HG02870 (cell line): ENCODE measurements around the gene CACNA1C.

Experiments used
- ATAC-seq: cut with Tn5 transposase; IDR thresholded peaks from one replicate; pipeline ENCODE4 v1.9.1; 2021; ENCODE audit warnings: mild to moderate bottlenecking, moderate library complexity; ENCODE audit not compliant: unreplicated experiment

Gene CACNA1C

DNA sequence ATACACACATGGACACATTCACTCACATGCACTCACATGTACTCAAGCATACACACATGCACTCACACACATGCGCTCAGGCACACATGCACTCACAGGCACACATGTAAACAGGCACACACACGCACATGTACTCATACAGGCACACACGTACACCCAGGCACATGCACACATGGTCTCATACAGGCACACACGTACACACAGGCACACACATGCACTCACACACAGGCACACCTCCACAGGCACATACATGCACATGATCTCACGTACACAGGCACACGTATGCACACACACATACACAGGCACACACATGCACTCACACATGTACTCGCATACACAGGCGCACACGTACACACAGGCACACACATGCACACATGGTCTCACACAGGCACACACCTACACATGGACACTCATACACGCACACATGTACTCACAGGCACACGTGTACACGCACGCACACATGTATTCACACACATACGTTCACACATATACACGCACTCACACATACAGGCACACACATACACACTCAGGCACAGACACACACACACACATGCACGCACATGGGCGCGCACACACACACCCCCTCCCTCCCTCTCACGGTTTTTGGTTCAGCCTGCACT is 138.9 kb downstream of the CACNA1C start:
- ATAC-seq, result no peak

DNA sequence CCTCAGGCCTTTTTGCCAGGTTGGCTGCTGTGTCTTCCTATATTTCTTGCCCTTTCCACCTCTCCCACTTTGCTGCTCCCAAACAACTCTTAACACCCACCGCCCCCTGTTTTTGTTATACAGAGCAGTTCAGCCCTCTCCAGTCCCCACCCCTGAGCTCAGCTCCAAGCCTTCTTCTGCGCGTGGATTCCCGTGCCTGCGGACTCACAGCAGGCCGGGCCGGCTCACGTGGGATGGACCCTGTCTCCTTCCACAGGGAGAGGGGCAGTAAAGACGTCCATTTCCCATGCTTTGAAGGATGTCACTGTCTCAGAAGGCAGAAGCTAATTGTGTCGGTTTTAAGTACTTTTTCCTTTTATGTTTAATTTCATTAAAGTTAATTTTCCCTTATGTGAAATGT is 139.4 kb downstream of the CACNA1C start:
- ATAC-seq, result no peak

DNA sequence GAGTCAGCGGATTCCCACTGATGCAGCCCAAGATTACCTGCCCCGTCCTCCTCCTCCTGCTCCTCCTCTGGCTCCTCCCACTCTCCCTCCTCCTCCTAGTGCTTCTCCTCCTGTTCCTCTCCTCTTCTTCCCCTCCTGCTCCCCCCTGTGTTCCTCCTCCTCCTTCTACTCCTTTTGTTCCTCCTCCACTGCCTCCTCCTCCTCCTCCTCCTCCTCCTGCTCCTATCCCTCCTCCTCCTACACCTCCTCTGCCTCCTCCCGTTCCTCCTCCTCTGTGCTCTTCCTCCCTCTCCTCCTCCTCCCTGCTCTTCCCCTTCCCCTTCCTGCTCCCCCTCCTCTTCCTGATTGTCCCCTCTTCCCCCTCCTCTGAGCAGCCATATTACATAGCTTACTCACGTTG is 141.3 kb downstream of the CACNA1C start:
- no peak for ATAC-seq

DNA sequence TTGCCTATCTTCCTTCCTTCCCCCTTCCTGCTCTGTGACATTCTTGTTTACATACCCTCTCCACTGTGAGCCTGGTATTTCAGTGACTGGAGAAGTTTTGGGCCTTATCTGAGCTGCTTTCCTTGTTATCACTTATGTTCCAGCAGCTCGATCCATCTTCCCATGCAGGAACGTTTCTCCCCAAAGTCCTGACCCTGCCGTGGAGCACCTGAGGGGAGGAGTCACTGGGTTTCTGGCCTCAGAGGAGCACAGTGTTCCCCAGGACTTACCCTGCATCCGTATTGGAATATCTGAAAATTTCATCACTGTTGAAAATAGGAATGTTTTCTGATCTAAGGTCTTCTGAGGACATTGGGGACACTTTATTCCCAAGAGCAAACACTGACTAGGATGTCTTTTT is 141.8 kb downstream of the CACNA1C start:
- ATAC-seq, result no peak

DNA sequence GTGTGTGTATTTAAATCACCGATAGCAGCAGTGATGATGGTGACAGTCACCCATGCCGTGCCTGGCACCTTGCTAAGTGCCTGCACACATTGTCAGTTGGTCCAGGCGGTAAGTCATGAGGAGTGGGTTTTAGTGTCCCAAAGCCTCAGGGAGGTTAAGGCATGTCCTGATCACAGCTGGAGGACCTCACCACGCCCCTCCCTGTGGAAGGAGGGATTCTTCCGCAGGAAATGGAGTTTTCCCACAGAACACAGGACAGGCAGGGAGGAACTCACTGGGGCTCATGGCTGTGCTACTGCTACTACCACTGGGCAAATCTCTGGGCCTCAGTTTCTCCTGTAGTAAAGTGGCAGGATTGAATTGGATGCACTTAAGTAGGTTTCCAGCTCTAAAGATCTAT is 142.3 kb downstream of the CACNA1C start:
- ATAC-seq, result no peak

DNA sequence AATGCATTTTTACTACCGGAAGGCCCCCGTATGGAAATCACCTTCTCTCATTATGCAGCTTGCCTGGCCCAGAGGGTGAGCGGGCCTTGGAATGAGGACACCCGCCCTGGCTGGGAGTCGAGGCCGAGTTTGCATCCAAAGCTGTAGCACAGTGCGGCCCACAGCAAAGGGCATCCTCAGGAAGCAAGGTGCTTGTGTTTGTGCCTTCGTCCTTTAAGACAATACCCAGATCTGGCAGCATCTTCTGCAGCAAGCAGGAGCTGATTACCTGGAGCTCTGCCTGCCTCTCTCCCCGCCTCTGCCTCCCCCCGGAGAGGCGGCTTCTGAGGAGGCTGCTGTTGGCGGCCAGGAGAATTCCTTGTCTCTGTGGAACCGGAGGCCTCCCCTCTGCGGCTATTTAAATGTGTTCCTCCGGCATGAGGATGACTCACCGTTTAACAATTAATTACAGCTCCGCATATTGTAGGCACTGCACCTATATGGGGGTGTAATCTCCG is 145.3 kb downstream of the CACNA1C start:
- no peak for ATAC-seq

DNA sequence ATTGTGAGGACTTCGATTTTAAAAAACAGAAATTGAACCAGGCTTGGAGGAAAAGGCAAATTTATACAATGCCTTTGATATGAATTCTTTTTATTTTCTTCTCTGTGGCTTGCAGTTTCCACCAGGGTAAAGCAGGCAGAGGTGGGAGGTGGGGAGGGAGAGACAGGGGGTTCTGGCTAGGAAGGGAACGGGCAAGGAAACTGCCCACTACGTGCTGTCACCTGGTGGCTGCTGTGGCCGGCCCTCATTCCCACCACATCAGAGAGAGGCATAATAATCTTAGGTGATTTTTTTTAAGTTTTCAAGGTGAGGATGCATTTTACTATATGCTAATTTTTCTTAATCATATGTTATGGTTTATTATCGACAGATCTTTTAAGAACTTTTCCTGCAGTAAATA is 145.8 kb downstream of the CACNA1C start:
- ATAC-seq, result no peak

DNA sequence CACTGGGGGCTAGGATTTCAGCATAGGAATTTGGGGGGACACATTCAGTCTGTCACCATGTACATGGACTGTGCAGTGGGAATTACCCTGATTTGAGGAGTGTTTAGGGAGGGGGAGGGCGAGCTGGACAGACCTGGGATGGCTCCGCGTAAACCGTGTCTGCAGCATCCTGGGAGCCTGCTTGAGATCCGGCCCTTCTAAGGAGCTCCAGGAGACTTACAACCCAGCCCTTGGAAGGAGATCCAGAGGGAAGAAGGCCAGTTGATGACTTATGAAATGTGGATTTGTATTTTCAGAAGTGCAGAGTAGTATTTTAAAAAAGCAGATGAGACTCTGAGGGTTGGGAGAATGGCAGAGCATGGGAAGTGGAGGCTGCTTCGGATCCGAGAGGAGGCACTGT is 153.2 kb downstream of the CACNA1C start:
- ATAC-seq, result no peak

DNA sequence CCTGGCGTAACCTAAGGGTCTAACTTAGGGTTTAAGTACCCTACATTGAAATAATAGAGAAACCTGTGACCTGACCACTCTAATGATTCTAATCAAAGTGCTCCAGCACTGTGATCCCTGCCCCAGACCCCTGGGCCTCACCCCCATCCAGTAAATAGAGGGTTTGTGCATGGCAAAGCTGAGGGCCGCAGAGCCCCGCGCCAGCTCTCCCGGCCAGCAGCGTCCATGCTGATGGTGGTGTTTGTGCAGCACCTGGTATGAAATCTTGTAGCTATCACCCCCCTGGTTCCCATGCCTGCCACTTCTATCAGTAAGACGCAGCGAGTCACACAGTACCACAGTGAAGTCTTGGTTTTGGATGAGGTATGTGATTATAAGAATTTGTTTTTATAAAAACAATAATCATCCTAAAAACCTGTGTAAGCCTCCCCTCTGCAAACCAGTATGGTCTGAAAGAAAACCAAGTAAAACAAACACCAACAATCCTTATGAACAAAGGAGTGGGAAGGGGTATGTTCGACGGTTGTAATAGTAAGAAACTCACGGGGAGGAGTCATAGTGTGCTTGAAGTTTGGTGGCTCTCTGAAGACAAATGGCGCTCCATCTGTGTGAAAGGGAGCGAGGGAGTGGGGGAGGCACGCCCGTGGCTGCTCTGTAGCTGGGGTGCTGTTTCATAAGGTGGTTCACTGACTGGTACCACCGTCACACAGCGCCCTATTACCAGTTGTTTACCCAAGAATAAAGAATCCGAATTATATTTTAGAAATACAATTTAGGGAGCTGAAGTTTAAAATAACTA is 156.2 kb downstream of the CACNA1C start:
- no peak for ATAC-seq

DNA sequence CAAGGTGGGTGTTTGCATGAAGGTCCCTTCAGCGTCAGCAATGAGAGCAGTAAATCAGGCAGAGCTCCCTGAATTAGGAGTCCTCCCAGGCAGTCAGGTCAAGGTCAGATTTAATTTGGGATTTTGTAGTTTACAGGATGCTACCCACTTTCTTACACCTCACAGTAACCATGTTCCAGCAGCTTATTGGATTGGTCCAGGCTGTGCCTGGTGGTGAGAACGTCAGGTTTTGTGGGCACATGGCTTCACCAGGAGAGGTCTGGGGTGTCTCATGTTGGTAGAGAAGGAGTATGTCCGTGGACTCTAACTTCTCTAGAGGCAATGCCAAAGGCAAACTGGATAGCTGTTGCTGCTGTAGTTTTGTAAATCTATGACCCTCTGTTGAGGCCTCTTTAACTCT is 158.3 kb downstream of the CACNA1C start:
- no peak for ATAC-seq

DNA sequence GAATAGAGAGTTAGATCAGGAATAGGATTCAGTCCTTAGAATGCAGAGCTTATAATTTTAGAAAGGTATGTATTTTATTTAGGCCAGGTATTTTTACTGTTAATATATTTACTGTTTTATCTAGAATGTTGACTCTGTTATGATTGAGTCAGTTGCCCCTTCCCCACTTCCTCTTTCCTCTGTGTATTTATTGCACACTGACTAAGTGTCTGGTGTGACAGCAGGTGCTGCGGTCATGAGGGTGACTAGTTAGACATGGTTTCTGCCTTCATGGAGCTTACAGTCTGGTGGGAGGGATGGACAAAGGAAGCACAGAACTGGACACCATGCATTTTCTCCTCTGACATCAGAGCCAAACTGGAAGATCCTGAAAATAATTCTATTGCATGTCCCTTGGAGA is 159.8 kb downstream of the CACNA1C start:
- no peak for ATAC-seq

DNA sequence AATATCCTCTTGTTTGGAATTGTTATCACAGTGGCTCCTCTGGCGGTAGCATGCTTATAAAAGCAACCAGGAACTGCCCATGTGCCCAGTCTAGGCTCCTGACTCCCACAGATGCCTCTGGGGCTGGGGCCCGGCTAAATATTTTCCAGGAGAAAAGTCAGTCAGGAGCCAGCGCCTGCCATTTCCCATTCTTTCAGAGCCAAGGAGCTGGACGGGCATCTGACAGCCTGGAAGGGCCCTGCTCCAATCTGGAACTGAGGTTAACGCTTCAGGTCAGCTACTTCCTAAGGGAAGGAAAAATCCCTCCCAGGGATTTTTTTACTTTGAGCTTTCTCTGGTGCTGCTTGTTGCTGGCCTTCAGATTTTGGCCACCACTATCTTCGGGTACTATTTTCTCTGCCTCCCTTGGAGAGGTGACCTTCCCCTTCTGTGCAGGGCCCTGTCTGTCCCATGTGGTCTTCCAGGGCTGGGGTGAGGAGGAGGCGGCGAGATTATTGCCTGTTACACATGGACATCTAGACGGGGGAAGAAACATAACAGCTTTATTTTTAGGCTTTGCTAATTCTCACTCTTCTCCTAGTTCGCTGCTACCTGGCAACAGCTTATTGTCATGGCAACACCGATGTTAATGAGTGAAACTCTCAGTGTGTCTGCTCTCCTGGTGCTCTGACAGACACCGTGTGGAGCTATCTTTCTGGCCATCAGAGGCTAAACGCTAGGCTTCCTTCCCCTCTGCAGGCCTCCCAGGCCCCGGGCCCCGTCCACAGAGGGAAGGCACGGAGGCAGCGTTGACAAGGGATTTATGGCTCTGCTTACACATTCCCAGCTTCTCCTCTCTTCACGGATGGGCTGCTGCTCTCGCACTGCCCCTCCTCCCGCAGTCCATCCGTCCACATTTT is 160.4 kb downstream of the CACNA1C start:
- ATAC-seq, result no peak

DNA sequence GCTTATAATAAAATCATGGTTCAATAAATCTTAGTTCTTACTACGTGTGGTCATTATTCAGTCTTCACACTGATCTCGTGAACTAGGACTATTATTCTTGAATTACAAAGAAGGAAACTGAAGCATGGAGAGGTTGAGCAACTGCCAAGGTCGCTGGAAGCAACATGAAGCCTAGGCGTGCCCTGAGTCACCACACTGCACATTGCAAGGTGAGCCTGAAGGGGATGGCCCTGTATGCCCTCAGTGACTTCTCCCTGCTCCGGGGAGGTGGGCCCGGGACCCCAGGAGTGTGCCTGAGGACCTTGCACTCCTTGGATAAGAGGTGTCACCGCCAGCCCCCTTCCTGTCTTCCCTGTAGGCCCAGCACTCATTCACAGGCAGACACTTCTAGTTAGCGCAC is 161.6 kb downstream of the CACNA1C start:
- no peak for ATAC-seq

DNA sequence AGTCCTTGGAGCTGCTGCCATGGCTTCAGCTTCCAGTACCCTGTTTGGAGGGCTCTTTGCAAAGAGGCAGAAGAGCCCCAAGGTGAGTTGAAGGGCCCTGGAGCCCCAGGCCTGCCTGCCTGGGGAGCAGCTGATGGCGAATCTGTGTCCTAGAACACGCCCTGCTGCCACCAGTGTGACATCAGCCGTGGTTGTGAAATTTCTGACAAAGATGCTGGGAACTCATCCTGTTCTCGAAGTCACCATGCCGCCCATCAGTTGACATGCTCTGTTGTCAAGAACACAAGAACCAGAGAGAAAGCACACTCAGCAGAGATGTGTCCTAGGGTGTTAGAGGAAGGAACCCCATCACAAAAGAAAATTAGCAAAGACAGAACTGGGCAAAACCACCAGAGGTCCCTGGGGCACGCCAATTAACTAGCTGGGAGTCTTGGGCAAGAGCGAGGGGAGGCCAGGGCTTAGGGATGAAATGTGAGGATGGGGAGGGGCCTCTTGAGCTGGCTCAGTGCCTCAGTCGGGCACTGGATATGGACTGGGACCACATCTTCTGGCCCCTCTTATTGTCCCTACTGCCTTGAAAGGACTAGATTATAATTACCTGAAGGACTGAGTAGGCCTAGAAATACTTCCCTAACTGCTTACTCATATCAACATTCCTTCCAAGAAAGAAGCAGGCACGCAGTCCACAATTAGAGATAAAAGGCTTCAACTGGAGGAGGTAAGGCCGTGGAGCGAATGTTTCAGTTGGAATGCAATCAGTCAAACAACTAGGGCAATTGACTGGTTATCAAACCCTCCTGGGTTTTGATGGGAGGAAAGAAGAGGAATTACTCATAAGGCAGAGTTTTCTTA is 163.1 kb downstream of the CACNA1C start:
- ATAC-seq, result no peak

DNA sequence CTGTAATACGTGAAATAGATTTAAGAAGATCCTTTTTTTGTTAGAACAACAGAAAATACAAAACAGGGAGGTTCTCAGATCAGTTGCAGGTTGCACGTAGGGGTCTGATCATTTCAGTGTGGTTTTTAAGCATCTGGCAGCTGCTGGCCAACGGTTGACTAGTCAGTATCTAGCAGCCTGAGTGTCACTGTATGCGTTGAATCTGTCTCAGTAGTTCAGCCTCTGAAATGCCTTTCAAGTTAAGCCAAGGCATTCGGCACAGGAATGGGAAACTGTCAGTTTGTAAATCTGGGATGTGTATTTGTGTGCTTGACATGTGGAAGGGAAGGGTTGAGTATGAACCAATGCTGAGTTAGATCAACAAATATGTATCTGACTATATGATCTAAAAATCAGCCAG is 165.9 kb downstream of the CACNA1C start:
- ATAC-seq, result no peak

DNA sequence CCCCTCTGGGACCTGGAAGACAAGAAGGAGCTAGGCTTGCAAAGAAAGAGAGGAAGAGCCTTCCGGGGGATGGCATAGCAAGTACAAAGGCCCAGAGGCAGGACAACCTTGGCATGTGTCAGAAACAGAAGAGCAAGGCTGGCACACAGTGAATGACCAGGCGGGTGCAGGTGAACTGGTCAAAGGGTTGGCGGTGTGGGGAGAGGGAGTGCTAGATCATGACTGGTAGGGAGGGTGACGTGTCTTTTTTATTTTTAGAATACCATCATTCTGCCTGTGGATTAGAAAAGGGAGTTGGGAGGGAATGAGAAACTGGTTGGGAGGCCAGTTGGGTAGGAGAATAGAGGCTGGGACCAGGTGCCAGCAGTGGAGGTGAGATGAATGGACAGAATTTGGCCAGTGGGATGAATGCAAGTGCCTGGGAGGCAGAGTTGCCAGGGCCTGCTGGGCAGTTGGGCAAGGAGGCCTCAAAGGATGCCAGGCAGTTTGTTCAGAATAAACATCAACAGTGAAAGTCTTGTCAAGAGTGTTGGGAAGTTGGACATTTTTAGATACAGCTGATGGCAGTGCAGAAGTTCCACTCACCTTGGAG is 168.3 kb downstream of the CACNA1C start:
- no peak for ATAC-seq

DNA sequence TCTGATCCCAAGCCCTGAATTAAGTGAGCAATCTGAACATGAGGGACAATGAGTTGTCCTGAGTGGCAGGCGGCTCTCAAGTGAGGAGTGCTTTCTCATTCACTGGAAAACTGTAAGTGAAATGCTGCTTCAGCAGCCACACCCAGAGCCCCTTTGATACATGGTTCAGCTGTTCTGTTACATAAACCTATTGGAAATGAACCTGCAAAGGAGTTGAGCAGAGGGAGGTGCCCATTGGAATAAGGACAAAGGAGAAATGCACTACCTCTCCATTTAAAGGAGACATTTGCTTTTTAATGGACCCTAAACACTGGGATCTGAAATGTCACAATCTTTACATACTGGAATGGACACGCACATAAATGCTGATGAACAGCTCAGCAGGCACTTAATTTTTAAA is 169.9 kb downstream of the CACNA1C start:
- ATAC-seq, result no peak

DNA sequence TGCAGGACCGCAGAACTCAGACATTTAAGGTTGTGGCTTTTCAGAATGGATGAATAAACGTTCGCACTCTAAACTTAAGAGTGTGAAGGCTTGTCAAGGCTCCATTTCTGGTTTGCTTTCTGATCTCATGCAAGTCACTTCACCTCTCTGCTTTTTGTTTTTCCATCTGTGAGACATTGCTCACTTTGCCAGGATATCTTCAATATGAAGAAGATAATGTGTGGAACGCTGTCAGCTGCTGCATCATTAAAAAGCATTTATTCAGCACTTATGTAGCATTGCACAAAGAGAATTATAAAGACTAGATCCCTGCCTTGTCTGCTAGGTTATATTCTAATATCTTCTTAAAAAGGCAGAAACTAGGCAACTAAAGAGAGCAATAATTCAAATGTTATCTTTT is 172.2 kb downstream of the CACNA1C start:
- no peak for ATAC-seq

DNA sequence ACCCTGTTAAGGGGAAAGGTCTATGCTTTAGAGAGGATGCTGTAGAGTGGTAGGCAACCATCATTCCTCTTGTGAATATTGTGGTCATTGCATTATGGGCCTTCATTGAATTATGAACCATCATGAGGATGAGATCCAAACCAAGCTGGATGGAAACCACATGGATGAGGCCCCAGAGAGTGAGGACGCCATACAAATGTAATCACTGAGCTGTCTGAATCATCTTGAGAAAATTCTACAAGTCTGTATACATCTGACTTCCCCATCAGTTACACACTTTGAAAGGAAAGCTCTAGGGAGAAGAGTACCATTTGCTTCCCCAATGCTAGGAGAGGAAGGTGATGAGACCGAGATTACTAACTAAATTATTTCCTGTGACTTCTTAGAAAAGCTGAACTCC is 172.9 kb downstream of the CACNA1C start:
- ATAC-seq, result no peak

DNA sequence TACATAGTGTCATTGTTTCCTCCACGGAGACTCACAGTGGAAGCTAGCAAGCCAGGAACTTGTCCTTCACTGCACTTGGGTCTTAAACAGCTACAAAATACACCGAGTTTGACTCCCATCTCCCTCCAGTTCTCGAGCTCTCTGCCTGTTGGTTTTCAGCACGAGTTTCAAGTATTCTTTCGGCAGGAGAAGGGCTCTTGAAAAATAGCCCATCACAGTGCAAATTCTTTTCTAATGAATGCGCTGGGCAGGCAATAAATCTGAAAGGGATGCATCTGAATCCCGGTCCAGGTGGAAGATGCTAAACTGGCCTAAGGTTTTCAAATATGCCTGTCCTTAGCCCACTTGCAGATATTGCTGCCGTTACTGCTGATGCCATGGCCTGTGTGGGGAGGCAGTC is 173.9 kb downstream of the CACNA1C start:
- ATAC-seq, result no peak
